A673 (cell line): ENCODE data around the gene CYTH4.

ENCODE experiments used
- CTCF ChIP-seq: fragments of 300-800, 200-600 bp; sonication (generic); conservative IDR thresholded peaks from 2 replicates; pipeline ENCODE4 v1.5.1; 2017; ENCODE audit warnings: low read depth, mild to moderate bottlenecking, antibody characterized with exemption, low read length, moderate library complexity, mixed read lengths
- EZH2 ChIP-seq: fragments of 200-600 bp; sonication (generic); IDR thresholded peaks from 2 replicates; pipeline ENCODE4 v1.6.1; 2017; ENCODE audit warnings: borderline replicate concordance, low read depth, mild to moderate bottlenecking, mixed read lengths, antibody characterized with exemption, low read length; ENCODE audit not compliant: poor library complexity, severe bottlenecking

- TF ChIP-seq CTCF, result no peak
- TF ChIP-seq EZH2, result no peak
Measured at GRCh38 chr22:37258005-37258752, 24.1 kb upstream of the CYTH4 start.
